A673 (cell line): ENCODE data around the gene WDR62. TPM values are rescaled to one million over a fixed set of nuclear protein-coding genes. Genes with fewer than 3 reads are reported as not detected.

ENCODE experiments used
- BruUV-seq: library from RNA; stranded (reverse); fragments of 400-500 nt; replicated peaks from 2 replicates; lab custom pipeline; 2021; lab: Mats Ljungman, UMichigan
- CTCF ChIA-PET: fragments of 300-600 bp; sonication (Branson Sonifier 250); formaldehyde crosslinking; loops from one replicate; lab custom pipeline; 2022; ENCODE audit warnings: antibody characterized with exemption; lab: Charles Lee
- POLR2A ChIA-PET: fragments of 300-600 bp; sonication (Branson Sonifier 250); formaldehyde crosslinking; loops from one replicate; lab custom pipeline; 2022; ENCODE audit warnings: antibody characterized with exemption; ENCODE audit not compliant: low non-redundant PET; lab: Charles Lee
- DNase-seq: peaks from one replicate; pipeline ENCODE4 v3.0.0-alpha.2; 2015; ENCODE audit warnings: low spot score
- H3K27ac ChIP-seq: fragments of 200-600 bp; sonication (generic); 2 replicates; pipeline ENCODE4 v1.5.1; 2016; ENCODE audit warnings: mixed run types, low read depth, mild to moderate bottlenecking, mixed read lengths, antibody characterized with exemption, low read length; ENCODE audit not compliant: poor library complexity, severe bottlenecking
- H3K27me3 ChIP-seq: fragments of 200-600 bp; sonication (generic); replicated peaks from 2 replicates; pipeline ENCODE4 v1.6.1; 2017; ENCODE audit warnings: mixed run types, low read depth, mild to moderate bottlenecking, mixed read lengths, antibody characterized with exemption, low read length; ENCODE audit not compliant: insufficient read depth, poor library complexity
- H3K36me3 ChIP-seq: fragments of 200-600 bp; sonication (generic); 2 replicates; pipeline ENCODE4 v1.6.1; 2016; ENCODE audit warnings: mixed run types, mild to moderate bottlenecking, mixed read lengths, antibody characterized with exemption, low read length; ENCODE audit not compliant: insufficient read depth, poor library complexity, severe bottlenecking
- H3K4me1 ChIP-seq: fragments of 200-600 bp; sonication (generic); 2 replicates; pipeline ENCODE4 v1.6.1; 2017; ENCODE audit warnings: mixed run types, mild to moderate bottlenecking, mixed read lengths, antibody characterized with exemption, low read length; ENCODE audit not compliant: insufficient read depth, poor library complexity, severe bottlenecking
- H3K4me3 ChIP-seq: fragments of 200-600 bp; sonication (generic); 2 replicates; pipeline ENCODE4 v1.5.1; 2016; ENCODE audit warnings: low read depth, mixed run types, mild to moderate bottlenecking, mixed read lengths, low read length; ENCODE audit not compliant: poor library complexity, severe bottlenecking
- H3K9me3 ChIP-seq: fragments of 200-600 bp; sonication (generic); 2 replicates; pipeline ENCODE4 v1.6.1; 2016; ENCODE audit warnings: mixed run types, low read depth, mild to moderate bottlenecking, mixed read lengths, antibody characterized with exemption, low read length; ENCODE audit not compliant: poor library complexity, severe bottlenecking
- CTCF ChIP-seq: fragments of 300-800, 200-600 bp; sonication (generic); conservative IDR thresholded peaks from 2 replicates; pipeline ENCODE4 v1.5.1; 2017; ENCODE audit warnings: low read depth, mild to moderate bottlenecking, antibody characterized with exemption, low read length, moderate library complexity, mixed read lengths
- EZH2 ChIP-seq: fragments of 200-600 bp; sonication (generic); IDR thresholded peaks from 2 replicates; pipeline ENCODE4 v1.6.1; 2017; ENCODE audit warnings: borderline replicate concordance, low read depth, mild to moderate bottlenecking, mixed read lengths, antibody characterized with exemption, low read length; ENCODE audit not compliant: poor library complexity, severe bottlenecking
- intact Hi-C: fragments of 100-400 bp; cut with micrococcal nuclease; formaldehyde crosslinking; loops from one replicate; pipeline ENCODE4 v1.10.0; 2022; ENCODE audit not compliant: unreplicated experiment
- total RNA-seq: library from RNA; stranded (reverse); gene quantifications from 2 replicates; pipeline ENCODE4 v1.2.3, GENCODE V29; 2021

WDR62 gene
- total RNA-seq, 1 experiment from 2014 or later = 40.4 TPM

GRCh38 chr19:36081894-36082293 lies 27.2 kb downstream of the WDR62 start:
- intact Hi-C loops = no loop called here
- TF ChIP-seq CTCF = no peak
- no peak for TF ChIP-seq EZH2
- DNase-seq = no peak
- Histone ChIP-seq H3K27ac (no peak overlapping the region), H3K4me1 (no peaks in the 10 kb centered on the region), H3K9me3 (no peaks in the 10 kb centered on the region), H3K27me3 (no peaks in the 10 kb centered on the region), H3K36me3 (peaks cover 50% of the 10 kb centered on the region), H3K4me3 (no peak overlapping the region)
- ChIA-PET POLR2A (no interaction called here), CTCF (interaction anchor here (0.6 kb wide), 1 partner anchor 15 kb away, joined by 3 read pairs; no protein-coding TSS in a partner anchor)
- BruUV-seq = no TSS peak

- Histone ChIP-seq H3K36me3 (peaks cover 56% of the 10 kb centered on the region), H3K27me3 (no peaks in the 10 kb centered on the region), H3K4me1 (no peaks in the 10 kb centered on the region), H3K27ac (no peak overlapping the region), H3K4me3 (no peak overlapping the region), H3K9me3 (no peaks in the 10 kb centered on the region)
- ChIA-PET POLR2A (no interaction called here), CTCF (no interaction called here)
- TF ChIP-seq CTCF (no peak), EZH2 (no peak)
- no peak for DNase-seq
- no TSS peak for BruUV-seq
- intact Hi-C loops = no loop called here
These were observed 28.2 kb downstream of the WDR62 start for GRCh38 chr19:36082916-36083315.

GRCh38 chr19:36084231-36085009 lies 29.7 kb downstream of the WDR62 start:
- Histone ChIP-seq H3K27ac (no peak overlapping the region), H3K4me1 (no peaks in the 10 kb centered on the region), H3K36me3 (peaks cover 68% of the 10 kb centered on the region), H3K27me3 (no peaks in the 10 kb centered on the region), H3K9me3 (no peaks in the 10 kb centered on the region), H3K4me3 (no peak overlapping the region)
- DNase-seq = no peak
- TF ChIP-seq CTCF (no peak), EZH2 (no peak)
- intact Hi-C loops = no loop called here
- POLR2A ChIA-PET = no interaction called here
- BruUV-seq = no TSS peak
- CTCF ChIA-PET = no interaction called here
